Measurements from ENCODE around the gene SYTL3.
A peak's percentile ranks its signal among the peaks of the same experiment; 100 is the strongest.
"Not testable (repeated sequence)": the region's sequence is repeated elsewhere in the genome, so short reads cannot be mapped to it uniquely, and the experiment has no call there.

Gene SYTL3

GRCh38 chr6:158789115-158789917 is 139.5 kb downstream of the SYTL3 start:
- DNase-seq (ENCODE audit: low spot score): no peak

GRCh38 chr6:158791274-158791855 is 141.5 kb downstream of the SYTL3 start:
- DNase-seq (ENCODE audit: low spot score): no peak

- DNase-seq (ENCODE audit: low spot score): not testable (repeated sequence)
Observed at GRCh38 chr6:158792505-158792904, 142.7 kb downstream of the SYTL3 start.

- DNase-seq (ENCODE audit: low spot score): no peak
Observed at GRCh38 chr6:158793432-158793831, 143.6 kb downstream of the SYTL3 start.

DNA sequence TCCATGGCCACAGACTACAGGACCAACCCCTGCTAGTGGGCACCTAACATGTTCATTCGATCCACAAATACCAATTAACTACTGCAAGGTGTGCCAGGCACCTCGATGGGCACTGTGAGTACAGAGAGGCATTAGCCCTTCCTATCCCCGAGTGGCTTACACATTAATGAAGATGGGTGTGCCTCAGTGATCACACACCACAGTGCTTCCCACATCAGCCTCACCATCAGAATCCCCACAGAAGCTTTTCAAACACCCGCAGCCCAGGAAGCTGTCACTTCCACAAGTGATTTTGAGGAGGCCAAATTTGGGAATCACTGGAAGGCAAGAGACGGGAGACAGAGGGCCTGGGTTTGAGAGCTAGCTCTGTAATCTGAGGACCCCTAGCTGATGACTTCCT is 145.7 kb downstream of the SYTL3 start:
- DNase-seq (ENCODE audit: low spot score): no peak

- DNase-seq (ENCODE audit: low spot score): no peak
Observed at GRCh38 chr6:158796353-158796752, 146.5 kb downstream of the SYTL3 start.

DNA sequence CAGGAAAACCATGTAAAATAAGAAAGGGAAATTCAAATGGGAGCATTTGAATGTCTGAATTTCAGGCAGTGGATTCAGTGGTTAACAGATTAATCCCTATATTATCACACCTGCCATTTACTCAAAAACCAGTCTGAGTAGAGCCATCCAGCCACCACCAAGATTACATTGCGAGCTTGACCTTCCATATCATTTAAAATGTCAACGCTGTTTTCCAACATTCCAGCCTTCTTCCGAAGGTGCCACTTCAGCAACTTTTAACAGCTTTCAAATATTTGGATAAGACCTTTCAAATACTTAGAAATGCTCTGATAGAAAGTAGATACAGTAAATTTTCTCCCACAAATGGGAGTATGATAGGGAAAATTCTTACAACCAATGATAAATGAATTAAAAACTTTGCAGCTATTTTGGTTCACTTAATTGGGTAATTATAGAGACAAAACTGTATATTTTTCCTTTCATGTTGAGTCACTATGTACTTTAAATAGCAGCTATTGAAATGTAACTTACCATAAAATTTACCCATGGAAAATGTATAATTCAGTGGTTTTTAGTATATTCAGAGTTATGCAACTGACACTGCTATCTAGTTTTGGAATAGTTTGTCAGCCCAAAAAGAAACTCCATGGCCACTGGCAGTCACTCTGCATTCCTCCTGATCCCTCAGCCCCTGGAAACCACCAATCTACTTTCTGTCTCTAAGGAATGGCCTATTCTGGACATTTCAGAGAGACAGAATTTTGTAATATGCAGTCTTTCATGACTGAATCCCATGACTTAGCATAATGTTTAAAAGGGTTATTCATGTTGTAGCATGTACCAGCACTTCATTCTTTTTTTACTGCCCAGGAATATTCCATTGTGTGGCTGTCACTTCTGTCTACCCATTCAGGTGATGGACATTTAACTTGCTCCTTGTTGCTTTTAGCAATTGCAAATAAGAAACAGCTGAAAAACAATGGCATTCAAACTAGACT is 147.8 kb downstream of the SYTL3 start:
- no peak for DNase-seq (ENCODE audit: low spot score)

DNA sequence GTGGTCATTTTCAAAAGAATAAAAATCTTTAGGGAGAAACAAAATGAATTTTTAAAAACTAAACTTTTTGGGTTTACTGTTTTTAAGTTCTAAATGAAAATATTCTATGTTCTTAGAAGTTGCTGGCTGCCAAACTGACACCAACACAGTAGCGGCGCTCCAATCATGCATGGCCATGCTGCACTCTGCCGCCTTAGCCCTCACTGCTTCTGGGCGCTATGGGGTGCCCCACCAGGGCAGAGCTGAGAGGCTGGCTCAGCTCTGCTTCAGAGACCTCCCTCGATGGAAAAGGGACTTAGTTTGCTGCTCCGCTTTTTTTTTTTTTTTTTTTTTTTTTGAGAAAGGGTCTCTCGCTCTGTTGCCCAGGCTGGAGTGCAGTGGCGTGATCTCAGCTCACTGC is 148.5 kb downstream of the SYTL3 start:
- DNase-seq (ENCODE audit: low spot score): no peak

GRCh38 chr6:158799051-158799792 is 149.4 kb downstream of the SYTL3 start:
- DNase-seq (ENCODE audit: low spot score): peak; percentile 27

DNA sequence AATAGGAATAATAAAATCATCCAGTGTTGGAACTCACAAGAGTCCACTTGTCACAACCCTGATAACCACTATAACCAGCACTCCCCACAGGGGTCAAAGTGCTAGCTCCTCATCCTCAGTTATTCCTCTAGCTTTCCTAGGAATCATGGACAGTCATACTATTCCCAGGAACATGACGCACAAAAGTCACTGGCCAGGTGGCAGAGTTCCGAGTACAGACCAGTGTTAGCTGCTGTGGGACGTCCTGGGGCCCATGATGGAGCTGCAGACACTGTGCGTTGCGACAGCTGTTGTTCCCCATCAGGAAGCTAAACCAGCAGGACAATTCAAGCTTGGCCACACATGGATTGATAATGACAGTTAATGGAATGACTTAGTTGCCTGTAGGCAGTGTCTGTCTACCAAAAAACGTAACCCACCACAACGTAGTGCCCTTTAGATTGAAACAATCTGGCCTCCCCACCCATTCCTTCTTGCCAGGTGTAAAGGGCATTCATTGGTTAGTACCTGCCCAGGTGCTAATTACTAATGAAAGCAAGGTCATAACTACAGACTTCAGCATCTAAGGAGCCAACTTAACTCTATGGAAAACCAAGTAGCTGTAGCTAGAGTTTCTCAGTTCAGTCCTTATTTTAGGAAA is 151.9 kb downstream of the SYTL3 start:
- DNase-seq (ENCODE audit: low spot score): no peak

- DNase-seq (ENCODE audit: low spot score): no peak
Observed at GRCh38 chr6:158803733-158804143, 153.9 kb downstream of the SYTL3 start.

DNA sequence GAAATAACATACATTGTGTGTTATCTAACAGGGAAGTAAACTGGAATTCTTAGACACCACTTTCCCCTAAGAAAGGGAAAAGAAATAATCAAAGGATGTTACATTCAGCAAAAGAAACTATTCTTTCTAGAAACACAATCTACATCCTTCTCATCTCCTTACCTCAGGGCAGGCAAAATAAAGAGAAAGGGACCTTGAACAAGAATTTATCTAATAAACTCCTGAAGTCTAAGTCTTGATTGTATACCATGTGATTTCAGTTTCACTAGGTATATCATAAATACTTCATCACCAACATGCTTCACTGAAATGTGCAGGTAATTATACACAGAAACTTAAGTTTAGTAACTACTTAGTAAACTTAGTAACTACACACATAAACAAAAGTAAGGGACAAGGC is 154.4 kb downstream of the SYTL3 start:
- no peak for DNase-seq (ENCODE audit: low spot score)

DNA sequence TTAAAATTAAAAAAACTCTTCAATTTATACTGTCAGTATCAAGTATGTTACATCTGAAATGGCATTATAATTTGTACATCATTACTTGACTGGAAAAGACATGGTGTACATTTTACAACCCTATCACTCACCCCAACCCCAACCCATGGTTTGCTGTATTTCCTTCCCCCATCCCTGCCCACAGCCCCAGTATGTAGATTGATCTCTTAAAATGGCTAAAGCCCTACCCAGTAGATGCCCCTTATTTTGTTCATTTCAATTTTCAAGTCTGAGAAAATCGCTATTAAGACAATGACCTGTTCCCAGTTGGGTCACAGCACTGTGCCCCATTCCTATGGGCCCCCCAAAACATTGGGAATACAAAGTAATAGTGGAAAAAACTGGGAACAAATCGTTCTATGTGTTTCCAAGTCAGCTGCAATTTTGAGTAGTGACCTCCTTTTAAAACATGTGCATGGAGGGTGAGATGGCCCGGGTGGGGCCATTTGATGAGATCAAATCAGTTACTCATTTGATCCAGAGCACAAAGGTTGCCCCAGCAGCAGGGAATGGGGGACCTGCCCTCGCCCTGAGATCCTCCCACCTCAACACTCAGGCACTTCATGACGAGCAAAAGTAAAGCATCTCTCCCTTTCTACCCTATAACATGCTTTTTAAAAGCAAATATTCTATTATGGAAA is 156.0 kb downstream of the SYTL3 start:
- DNase-seq (ENCODE audit: low spot score): no peak

GRCh38 chr6:158807515-158808441 is 157.9 kb downstream of the SYTL3 start:
- DNase-seq (ENCODE audit: low spot score): no peak

DNA sequence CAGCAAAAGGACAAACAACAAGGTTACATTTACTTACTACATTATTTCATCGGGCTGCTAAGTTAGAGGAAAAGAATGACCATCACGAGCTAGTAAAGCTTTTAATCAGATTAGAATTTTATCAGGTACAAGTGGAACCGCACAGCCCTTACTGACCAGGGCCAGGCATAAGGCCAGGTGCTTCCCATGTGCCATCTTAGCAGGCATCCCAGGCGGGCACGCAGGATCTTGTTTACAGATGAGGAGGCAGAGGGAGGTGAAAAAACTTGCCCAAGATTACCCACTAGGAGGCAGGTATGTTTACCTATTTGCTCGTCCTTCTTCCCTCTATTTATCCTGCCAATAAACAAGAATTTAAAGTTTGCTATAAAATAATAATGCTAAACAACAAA is 158.6 kb downstream of the SYTL3 start:
- no peak for DNase-seq (ENCODE audit: low spot score)

GRCh38 chr6:158808941-158809678 is 159.3 kb downstream of the SYTL3 start:
- no peak for DNase-seq (ENCODE audit: low spot score)

DNA sequence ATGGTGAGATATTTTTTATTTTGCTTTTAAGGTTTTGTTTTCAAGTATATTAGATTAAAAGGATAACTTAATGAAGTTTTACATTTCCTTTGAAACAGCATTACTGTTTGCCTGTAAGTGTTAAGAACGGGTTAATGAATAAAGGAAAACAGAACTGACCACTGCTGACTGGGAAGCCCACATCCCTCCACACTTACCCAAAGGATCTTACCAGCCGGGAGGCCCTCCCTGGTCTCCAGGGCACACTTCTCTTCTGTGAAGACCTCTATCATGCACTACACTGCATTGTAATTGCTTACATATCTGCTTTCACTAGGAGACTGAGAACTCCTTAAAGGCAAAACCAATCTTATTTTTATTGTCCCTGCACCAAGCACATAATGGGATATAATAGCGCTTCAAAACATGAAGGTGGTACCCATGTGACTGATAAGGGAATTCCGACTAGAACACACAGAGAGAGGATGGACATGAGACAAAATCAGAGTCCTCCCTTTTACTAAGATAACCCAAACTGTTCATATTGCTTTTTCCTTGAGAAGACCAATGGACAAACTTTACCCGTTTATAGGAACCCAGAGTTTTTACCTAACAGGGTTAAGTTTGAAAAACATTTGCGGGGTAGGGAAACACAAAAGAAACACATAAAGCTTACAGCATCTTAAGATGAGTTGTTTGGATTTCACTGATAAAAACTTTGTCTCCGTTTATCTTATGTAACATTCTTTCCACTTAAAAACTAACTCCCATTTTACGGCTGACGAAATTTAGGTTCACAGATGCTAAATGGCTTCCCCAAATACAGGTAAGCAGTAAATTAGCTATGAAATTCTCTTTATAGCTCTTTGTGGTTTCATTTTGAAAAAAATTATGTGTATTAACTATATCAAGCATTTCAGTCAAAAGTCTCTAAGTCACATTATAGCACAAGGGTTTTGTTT is 160.6 kb downstream of the SYTL3 start:
- DNase-seq (ENCODE audit: low spot score): no peak
